Neural progenitor cell (in vitro differentiated cells): ENCODE measurements around the gene RASD2. TPM values are rescaled to one million over a fixed set of nuclear protein-coding genes. Genes with fewer than 3 reads are reported as not detected.

Experiments
- DNase-seq: peaks from one replicate; pipeline ENCODE4 v3.0.0-alpha.2; 2016; ENCODE audit warnings: low spot score
- H2AFZ ChIP-seq: fragments of 200-600 bp; sonication (generic); replicated peaks from 2 replicates; pipeline ENCODE4 v1.6.1; 2016; ENCODE audit warnings: antibody characterized with exemption
- H3F3A ChIP-seq: fragments of 200-600 bp; sonication (generic); 2 replicates; pipeline ENCODE4 v1.6.1; 2016; ENCODE audit warnings: antibody characterized with exemption, low read depth
- H3K27ac ChIP-seq: fragments of 200-600 bp; sonication (generic); 2 replicates; pipeline ENCODE4 v1.5.1; 2016; ENCODE audit warnings: mild to moderate bottlenecking
- H3K27me3 ChIP-seq: fragments of 200-600 bp; sonication (generic); 2 replicates; pipeline ENCODE4 v1.6.1; 2016; ENCODE audit warnings: mild to moderate bottlenecking, moderate library complexity
- H3K36me3 ChIP-seq: fragments of 200-600 bp; sonication (generic); 2 replicates; pipeline ENCODE4 v1.5.1; 2016
- H3K4me1 ChIP-seq: fragments of 200-600 bp; sonication (generic); 2 replicates; pipeline ENCODE4 v1.6.1; 2016; ENCODE audit warnings: mixed run types
- H3K4me2 ChIP-seq: fragments of 200-600 bp; sonication (generic); 2 replicates; pipeline ENCODE4 v1.6.1; 2016
- H3K4me3 ChIP-seq: fragments of 200-600 bp; sonication (generic); 2 replicates; pipeline ENCODE4 v1.5.1; 2016
- H3K79me2 ChIP-seq: fragments of 200-600 bp; sonication (generic); 2 replicates; pipeline ENCODE4 v1.6.1; 2016; ENCODE audit warnings: low read depth
- H3K9ac ChIP-seq: fragments of 200-600 bp; sonication (generic); 2 replicates; pipeline ENCODE4 v1.6.1; 2016
- H3K9me3 ChIP-seq: fragments of 200-600 bp; sonication (generic); 2 replicates; pipeline ENCODE4 v1.5.1; 2016; ENCODE audit warnings: low read depth
- H4K20me1 ChIP-seq: fragments of 200-600 bp; sonication (generic); 2 replicates; pipeline ENCODE4 v1.6.1; 2016; ENCODE audit warnings: low read depth
- H3K27ac Mint-ChIP-seq: 3 replicates; pipeline ENCODE4 v1.8.0; 2021; ENCODE audit warnings: mixed read lengths
- H3K27me3 Mint-ChIP-seq: 2 replicates; pipeline ENCODE4 v1.8.0; 2022; ENCODE audit warnings: low read depth, mild to moderate bottlenecking, inconsistent platforms, moderate library complexity, mixed read lengths; ENCODE audit not compliant: insufficient read depth
- H3K36me3 Mint-ChIP-seq: 3 replicates; pipeline ENCODE4 v1.8.0; 2021; ENCODE audit warnings: mixed read lengths
- H3K4me1 Mint-ChIP-seq: 3 replicates; pipeline ENCODE4 v1.8.0; 2021; ENCODE audit warnings: mixed read lengths
- H3K4me3 Mint-ChIP-seq: 3 replicates; pipeline ENCODE4 v1.8.0; 2021; ENCODE audit warnings: mild to moderate bottlenecking, moderate library complexity, mixed read lengths
- H3K9me3 Mint-ChIP-seq: 3 replicates; pipeline ENCODE4 v1.8.0; 2020; ENCODE audit warnings: mixed read lengths
- CTCF ChIP-seq: fragments of 200-600 bp; sonication (generic); IDR thresholded peaks from 2 replicates; pipeline ENCODE4 v1.5.1; 2017; ENCODE audit warnings: antibody characterized with exemption, mild to moderate bottlenecking
- EZH2 ChIP-seq: fragments of 200-600 bp; sonication (generic); IDR thresholded peaks from 2 replicates; pipeline ENCODE4 v1.6.1; 2017; ENCODE audit warnings: antibody characterized with exemption, mild to moderate bottlenecking, moderate library complexity
- EZH2phosphoT487 ChIP-seq: fragments of 200-600 bp; sonication (generic); IDR thresholded peaks from 2 replicates; pipeline ENCODE4 v1.6.1; 2017; ENCODE audit warnings: antibody characterized with exemption
- total RNA-seq: library from RNA; depleted of rRNA; stranded (reverse); fragments of >200 nt; gene quantifications from 2 replicates; pipeline ENCODE4 v1.2.3, GENCODE V29; 2015; ENCODE audit warnings: low replicate concordance

RASD2 gene
- total RNA-seq, 1 donor from 2014 or later: 0.04 TPM

DNA sequence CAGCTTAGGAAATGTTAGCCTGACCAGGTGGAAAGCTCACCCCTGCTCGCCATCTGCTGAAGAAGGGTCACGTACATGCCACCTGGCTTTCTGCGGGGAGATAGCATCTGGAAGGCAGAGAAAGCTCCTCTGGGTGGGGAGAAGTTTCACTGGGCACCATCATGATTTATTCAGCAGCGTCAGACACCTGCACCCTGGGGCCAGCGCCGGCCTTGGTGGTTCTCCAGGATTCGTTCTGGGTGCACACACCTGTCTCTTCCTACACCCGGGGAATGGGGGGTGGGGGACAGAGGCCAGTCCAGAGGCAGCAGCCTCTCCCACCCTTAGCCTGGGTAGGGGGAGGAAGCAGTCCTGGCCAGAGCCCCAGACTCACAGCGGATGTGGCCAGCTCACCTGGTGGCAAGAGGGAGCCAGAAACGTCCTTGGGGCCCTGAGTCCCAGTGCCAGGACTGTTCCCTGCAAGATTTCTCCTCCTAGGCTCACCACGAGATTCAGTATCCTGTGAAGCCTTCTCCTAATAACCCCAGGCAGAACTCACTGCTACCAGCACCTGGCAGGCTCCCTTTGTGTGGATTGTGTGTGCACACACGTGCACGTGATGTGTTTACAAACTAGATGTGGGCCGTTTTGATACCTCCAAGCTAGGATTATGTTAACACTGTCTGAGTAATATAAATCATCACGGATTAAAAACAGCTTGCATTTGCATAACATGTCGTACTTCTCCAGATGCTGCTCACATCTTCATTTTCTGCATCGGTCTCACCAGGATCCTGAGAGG lies 17.3 kb upstream of the RASD2 start:
- DNase-seq: no peak
- Histone ChIP-seq H3K79me2 (no peaks in the 10 kb centered on the region), H2AFZ (no peak overlapping the region), H3K27me3 (no peaks in the 10 kb centered on the region), H4K20me1 (no peaks in the 10 kb centered on the region), H3F3A (peaks cover 7% of the 10 kb centered on the region), H3K4me2 (no peak overlapping the region), H3K9me3 (no peaks in the 10 kb centered on the region), H3K4me3 (no peak overlapping the region), H3K9ac (no peak overlapping the region), H3K4me1 (peaks cover 7% of the 10 kb centered on the region), H3K27ac (no peak overlapping the region), H3K36me3 (no peaks in the 10 kb centered on the region)
- no peaks in the 10 kb centered on the region for H3K36me3 Mint-ChIP-seq
- no peak overlapping the region for H3K4me3 Mint-ChIP-seq
- H3K27me3 Mint-ChIP-seq: peaks cover 7% of the 10 kb centered on the region
- no peaks in the 10 kb centered on the region for H3K9me3 Mint-ChIP-seq
- H3K4me1 Mint-ChIP-seq: peaks cover 24% of the 10 kb centered on the region
- H3K27ac Mint-ChIP-seq: no peak overlapping the region
- TF ChIP-seq CTCF: no peak
- no peak for TF ChIP-seq EZH2phosphoT487
- TF ChIP-seq EZH2: no peak

DNA sequence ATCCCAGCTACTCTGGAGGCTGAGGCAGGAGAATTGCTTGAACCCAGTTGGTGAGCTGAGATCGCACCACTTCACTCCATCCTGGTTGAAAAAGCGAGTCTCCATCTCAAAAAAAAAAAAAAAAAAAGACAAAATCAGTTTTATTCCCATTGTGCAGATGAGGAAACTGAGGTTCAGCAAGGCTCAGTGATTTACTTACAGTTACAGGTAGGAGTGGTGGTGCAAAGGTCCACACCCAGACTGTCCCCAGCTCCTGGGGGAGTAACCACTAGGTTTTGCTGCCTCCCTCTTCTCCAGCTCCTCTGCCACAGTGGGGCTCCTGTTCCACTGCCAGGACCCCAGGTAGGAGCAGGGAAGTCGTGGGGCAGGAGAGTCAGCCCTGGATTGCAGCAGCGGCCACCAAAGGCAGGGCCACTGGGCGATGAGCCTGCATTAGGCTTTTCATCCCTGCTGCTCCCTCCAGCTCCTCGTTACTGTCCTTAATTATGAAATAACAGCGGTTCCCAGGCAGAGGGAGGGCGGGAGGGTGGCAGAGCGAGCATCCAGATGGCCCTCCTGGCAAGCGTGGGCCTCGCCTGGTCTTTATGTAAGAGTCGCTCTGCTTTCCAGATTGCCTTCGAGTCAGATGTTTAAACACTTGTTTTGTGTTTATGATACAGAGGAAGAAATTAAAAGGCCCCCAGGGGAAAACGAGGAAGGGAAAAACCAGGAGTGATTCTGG lies 15.5 kb upstream of the RASD2 start:
- DNase-seq: no peak
- Histone ChIP-seq H2AFZ (no peak overlapping the region), H3K9ac (no peak overlapping the region), H3K79me2 (no peaks in the 10 kb centered on the region), H3F3A (peaks cover 7% of the 10 kb centered on the region), H3K27me3 (no peaks in the 10 kb centered on the region), H3K36me3 (no peaks in the 10 kb centered on the region), H3K27ac (no peak overlapping the region), H3K4me2 (no peak overlapping the region), H3K4me1 (no peaks in the 10 kb centered on the region), H3K4me3 (no peak overlapping the region), H3K9me3 (no peaks in the 10 kb centered on the region), H4K20me1 (no peaks in the 10 kb centered on the region)
- Mint-ChIP-seq H3K4me1 (peaks cover 17% of the 10 kb centered on the region), H3K27me3 (peaks cover 8% of the 10 kb centered on the region), H3K4me3 (no peak overlapping the region), H3K9me3 (peaks cover 4% of the 10 kb centered on the region), H3K36me3 (no peaks in the 10 kb centered on the region), H3K27ac (peak overlapping the region; percentile 10)
- TF ChIP-seq EZH2: no peak
- no peak for TF ChIP-seq CTCF
- TF ChIP-seq EZH2phosphoT487: no peak

GRCh38 chr22:35525687-35526332 lies 14.8 kb upstream of the RASD2 start:
- Mint-ChIP-seq H3K4me3 (no peak overlapping the region), H3K27ac (peak overlapping the region; percentile 10), H3K9me3 (peaks cover 4% of the 10 kb centered on the region), H3K36me3 (no peaks in the 10 kb centered on the region), H3K27me3 (peaks cover 8% of the 10 kb centered on the region), H3K4me1 (peaks cover 17% of the 10 kb centered on the region)
- no peaks in the 10 kb centered on the region for H3K36me3 ChIP-seq
- no peaks in the 10 kb centered on the region for H3K79me2 ChIP-seq
- no peak overlapping the region for H3K4me2 ChIP-seq
- no peak overlapping the region for H3K9ac ChIP-seq
- no peaks in the 10 kb centered on the region for H3K9me3 ChIP-seq
- no peak overlapping the region for H2AFZ ChIP-seq
- no peaks in the 10 kb centered on the region for H4K20me1 ChIP-seq
- no peak for DNase-seq
- H3K27ac ChIP-seq: no peak overlapping the region
- H3K4me1 ChIP-seq: no peaks in the 10 kb centered on the region
- H3K4me3 ChIP-seq: no peak overlapping the region
- H3F3A ChIP-seq: peaks cover 7% of the 10 kb centered on the region
- H3K27me3 ChIP-seq: no peaks in the 10 kb centered on the region
- TF ChIP-seq EZH2 (no peak), EZH2phosphoT487 (no peak), CTCF (no peak)
